IMR-90 (cell line): ENCODE measurements around the gene KRTAP12-1. TPM values are rescaled to one million over a fixed set of nuclear protein-coding genes. Genes with fewer than 3 reads are reported as not detected.

Source experiments
- ATAC-seq: fragments of 200-7000 bp; cut with Tn5 transposase; 2 replicates; pipeline ENCODE4 v1.9.1; 2020; ENCODE audit warnings: low read depth, mild to moderate bottlenecking, moderate library complexity
- BruUV-seq: library from RNA; stranded (reverse); fragments of 400-500 nt; replicated peaks from 2 replicates; lab custom pipeline; 2021; lab: Mats Ljungman, UMichigan
- CTCF ChIA-PET: fragments of 300-600 bp; formaldehyde crosslinking; extraction: SDS; loops from one replicate; lab custom pipeline; 2021; ENCODE audit warnings: antibody characterized with exemption; lab: Yijun Ruan, JAX
- POLR2A ChIA-PET: fragments of 300-600 bp; sonication (Branson Sonifier 250); formaldehyde crosslinking; loops from one replicate; lab custom pipeline; 2022; ENCODE audit warnings: antibody characterized with exemption; ENCODE audit not compliant: unreplicated experiment; lab: Charles Lee
- DNase-seq: peaks from one replicate; pipeline ENCODE4 v3.0.0; 2013
- H2AFZ ChIP-seq: replicated peaks from 2 replicates; pipeline ENCODE3; 2013; ENCODE audit warnings: low read length, mild to moderate bottlenecking; ENCODE audit not compliant: poor library complexity
- H2AK5ac ChIP-seq: 2 replicates; pipeline ENCODE4 v1.6.1; 2013; ENCODE audit warnings: low read depth, low read length, inconsistent platforms
- H2AK9ac ChIP-seq: replicated peaks from 2 replicates; pipeline ENCODE3; 2013; ENCODE audit warnings: mild to moderate bottlenecking, low read depth, low read length, moderate library complexity; ENCODE audit not compliant: poor library complexity
- H2BK120ac ChIP-seq: 2 replicates; pipeline ENCODE4 v1.6.1; 2013; ENCODE audit warnings: low read depth, low read length, inconsistent platforms
- H2BK15ac ChIP-seq: 3 replicates; pipeline ENCODE4 v1.6.1; 2013; ENCODE audit warnings: low read depth, low read length, inconsistent platforms
- H2BK20ac ChIP-seq: 2 replicates; pipeline ENCODE4 v1.6.1; 2013; ENCODE audit warnings: low read depth, mild to moderate bottlenecking, inconsistent platforms, low read length, moderate library complexity
- H2BK5ac ChIP-seq: 2 replicates; pipeline ENCODE4 v1.6.1; 2013; ENCODE audit warnings: mild to moderate bottlenecking, low read depth, low read length, inconsistent platforms; ENCODE audit not compliant: poor library complexity, severe bottlenecking
- H3K14ac ChIP-seq: replicated peaks from 2 replicates; pipeline ENCODE4 v1.6.1; 2013; ENCODE audit warnings: low read depth, low read length, inconsistent platforms
- H3K18ac ChIP-seq: 2 replicates; pipeline ENCODE4 v1.6.1; 2013; ENCODE audit warnings: low read depth, low read length, control low read depth
- H3K23ac ChIP-seq: 2 replicates; pipeline ENCODE4 v1.6.1; 2013; ENCODE audit warnings: low read depth, low read length, inconsistent platforms
- H3K27ac ChIP-seq: 2 replicates; pipeline ENCODE4 v1.5.1; 2013; ENCODE audit warnings: mild to moderate bottlenecking, control low read depth, low read length; ENCODE audit not compliant: insufficient read depth
- H3K27me3 ChIP-seq: 2 replicates; pipeline ENCODE4 v1.6.1; 2013; ENCODE audit warnings: low read length; ENCODE audit not compliant: control insufficient read depth, insufficient read depth
- H3K36me3 ChIP-seq: 2 replicates; pipeline ENCODE4 v1.6.1; 2013; ENCODE audit warnings: low read length, mixed read lengths; ENCODE audit not compliant: control insufficient read depth, insufficient read depth
- H3K4ac ChIP-seq: 2 replicates; pipeline ENCODE4 v1.6.1; 2013; ENCODE audit warnings: low read depth, low read length, inconsistent platforms
- H3K4me1 ChIP-seq: 2 replicates; pipeline ENCODE4 v1.6.1; 2013; ENCODE audit warnings: low read length, mixed read lengths; ENCODE audit not compliant: control insufficient read depth, insufficient read depth
- H3K4me2 ChIP-seq: 2 replicates; pipeline ENCODE4 v1.6.1; 2013; ENCODE audit warnings: low read depth, mild to moderate bottlenecking, control low read depth, low read length, moderate library complexity
- H3K4me3 ChIP-seq: 2 replicates; pipeline ENCODE4 v1.5.1; 2013; ENCODE audit warnings: low read depth, mild to moderate bottlenecking, control low read depth, low read length, moderate library complexity; ENCODE audit not compliant: insufficient read depth
- H3K56ac ChIP-seq: 2 replicates; pipeline ENCODE4 v1.6.1; 2013; ENCODE audit warnings: low read length, inconsistent platforms; ENCODE audit not compliant: insufficient read depth; ENCODE audit errors: extremely low read depth
- H3K79me1 ChIP-seq, 2 experiments: 2 replicates each; pipeline ENCODE4 v1.6.1; 2013; ENCODE audit warnings: low read length in 2 of 2, inconsistent platforms in 1 of 2, low read depth in 1 of 2
- H3K9ac ChIP-seq: 2 replicates; pipeline ENCODE4 v1.6.1; 2013; ENCODE audit warnings: low read depth, low read length, control low read depth
- H3K9me1 ChIP-seq: 2 replicates; pipeline ENCODE4 v1.6.1; 2013; ENCODE audit warnings: low read length, inconsistent platforms; ENCODE audit not compliant: insufficient read depth
- H3K9me3 ChIP-seq: 2 replicates; pipeline ENCODE4 v1.6.1; 2013; ENCODE audit warnings: low read length; ENCODE audit not compliant: control insufficient read depth, insufficient read depth
- H4K20me1 ChIP-seq: 2 replicates; pipeline ENCODE4 v1.6.1; 2013; ENCODE audit warnings: low read length, inconsistent platforms; ENCODE audit not compliant: insufficient read depth
- H4K5ac ChIP-seq: 2 replicates; pipeline ENCODE4 v1.6.1; 2013; ENCODE audit warnings: mild to moderate bottlenecking, low read depth, low read length, control low read depth
- H4K8ac ChIP-seq, 2 experiments: 2 replicates each; pipeline ENCODE4 v1.6.1; 2013; ENCODE audit warnings: low read depth in 2 of 2, low read length in 2 of 2, control low read depth in 1 of 2, inconsistent platforms in 1 of 2
- H4K91ac ChIP-seq: 2 replicates; pipeline ENCODE4 v1.6.1; 2013; ENCODE audit warnings: low read depth, low read length, inconsistent platforms; ENCODE audit not compliant: insufficient read depth
- BHLHE40 ChIP-seq: fragments of 150-350 bp; IDR thresholded peaks from 2 replicates; pipeline ENCODE4 v1.6.1; 2016; ENCODE audit warnings: mild to moderate bottlenecking, low read depth, low read length
- CEBPB ChIP-seq: IDR thresholded peaks from 2 replicates; pipeline ENCODE4 v1.6.1; 2012; ENCODE audit warnings: low read depth, low read length, improper control_type of control experiment
- CHD1 ChIP-seq: IDR thresholded peaks from 2 replicates; pipeline ENCODE4 v1.6.1; 2012; ENCODE audit warnings: low read depth, low read length, improper control_type of control experiment
- CTCF ChIP-seq: conservative IDR thresholded peaks from 2 replicates; pipeline ENCODE4 v1.5.1; 2012; ENCODE audit warnings: mild to moderate bottlenecking, low read depth, low read length, improper control_type of control experiment
- FOS ChIP-seq: fragments of 150-350 bp; IDR thresholded peaks from 2 replicates; pipeline ENCODE4 v1.6.1; 2016; ENCODE audit warnings: low read depth, low read length
- MAFK ChIP-seq: IDR thresholded peaks from 2 replicates; pipeline ENCODE4 v1.6.1; 2012; ENCODE audit warnings: low read depth, low read length, improper control_type of control experiment
- MAZ ChIP-seq: IDR thresholded peaks from 2 replicates; pipeline ENCODE4 v1.6.1; 2012; ENCODE audit warnings: low read depth, mild to moderate bottlenecking, low read length, improper control_type of control experiment, moderate library complexity, borderline replicate concordance
- MXI1 ChIP-seq: IDR thresholded peaks from 2 replicates; pipeline ENCODE4 v1.6.1; 2012; ENCODE audit warnings: low read depth, mild to moderate bottlenecking, low read length, moderate library complexity, borderline replicate concordance
- NFE2L2 ChIP-seq: fragments of 150-350 bp; IDR thresholded peaks from 2 replicates; pipeline ENCODE4 v1.6.1; 2016; ENCODE audit warnings: low read depth, mild to moderate bottlenecking, low read length
- POLR2A ChIP-seq: IDR thresholded peaks from 2 replicates; pipeline ENCODE4 v1.6.1; 2012; ENCODE audit warnings: mild to moderate bottlenecking, low read depth, low read length
- RAD21 ChIP-seq: IDR thresholded peaks from 2 replicates; pipeline ENCODE4 v1.6.1; 2012; ENCODE audit warnings: low read length, improper control_type of control experiment
- RCOR1 ChIP-seq: IDR thresholded peaks from 2 replicates; pipeline ENCODE4 v1.6.1; 2012; ENCODE audit warnings: mild to moderate bottlenecking, low read length, improper control_type of control experiment; ENCODE audit not compliant: insufficient replicate concordance
- RFX5 ChIP-seq: IDR thresholded peaks from 2 replicates; pipeline ENCODE4 v1.8.0; 2012; ENCODE audit warnings: low read depth, mild to moderate bottlenecking, low read length, moderate library complexity
- SMC3 ChIP-seq: fragments of 150-350 bp; IDR thresholded peaks from 2 replicates; pipeline ENCODE4 v1.6.1; 2016; ENCODE audit warnings: low read depth, mild to moderate bottlenecking, antibody characterized with exemption, low read length, moderate library complexity
- WGBS, 2 experiments: methylation state at CpG; one replicate each; pipeline versions ENCODE4 v1.1.5 to v1.1.7; 2013; ENCODE audit warnings: missing lambda C conversion rate in 2 of 2; ENCODE audit not compliant: insufficient read length in 1 of 2; ENCODE audit errors: extremely low coverage in 2 of 2; 5-methylcytosine and 5-hydroxymethylcytosine counted together
- dilution Hi-C: fragments of 300-500 bp; cut with HindIII; formaldehyde crosslinking; loops from one replicate; pipeline ENCODE4 v1.14.3; 2018; ENCODE audit warnings: low sequenced_read_pairs; ENCODE audit not compliant: unreplicated experiment
- in situ Hi-C: fragments of 300-500 bp; cut with MboI; formaldehyde crosslinking; loops from 3 replicates; pipeline ENCODE4 v1.14.3; 2019; ENCODE audit warnings: low sequenced_read_pairs, inconsistent platforms, mixed read lengths
- intact Hi-C: fragments of 100-400 bp; cut with micrococcal nuclease; formaldehyde crosslinking; loops from 2 replicates; pipeline ENCODE4 v1.10.0; 2022
- polyA plus RNA-seq, 3 experiments: library from polyadenylated mRNA; depleted of rRNA; stranded (reverse); fragments of >200 nt; gene quantifications; 2 replicates each; pipeline ENCODE4 v1.2.3, GENCODE V29; 2012; ENCODE audit warnings: low replicate concordance in 1 of 3
- total RNA-seq: library from RNA; depleted of rRNA; stranded (reverse); fragments of >200 nt; gene quantifications from 2 replicates; pipeline ENCODE4 v1.2.3, GENCODE V29; 2012
- TF ChIP-seq, protein P1 (sequence below): fragments of 150-350 bp; IDR thresholded peaks from 2 replicates; pipeline ENCODE4 v1.6.1; 2016; ENCODE audit warnings: low read depth, mild to moderate bottlenecking, low read length, moderate library complexity, borderline replicate concordance
- TF ChIP-seq, protein P2 (sequence below): fragments of 150-350 bp; IDR thresholded peaks from 2 replicates; pipeline ENCODE4 v1.6.1; 2017; ENCODE audit warnings: mild to moderate bottlenecking, antibody characterized with exemption, low read length, low read depth

Gene KRTAP12-1
- total and polyA plus RNA-seq, 2 of the 4 experiments (the other 2 are of a cell fraction), result not detected

DNA sequence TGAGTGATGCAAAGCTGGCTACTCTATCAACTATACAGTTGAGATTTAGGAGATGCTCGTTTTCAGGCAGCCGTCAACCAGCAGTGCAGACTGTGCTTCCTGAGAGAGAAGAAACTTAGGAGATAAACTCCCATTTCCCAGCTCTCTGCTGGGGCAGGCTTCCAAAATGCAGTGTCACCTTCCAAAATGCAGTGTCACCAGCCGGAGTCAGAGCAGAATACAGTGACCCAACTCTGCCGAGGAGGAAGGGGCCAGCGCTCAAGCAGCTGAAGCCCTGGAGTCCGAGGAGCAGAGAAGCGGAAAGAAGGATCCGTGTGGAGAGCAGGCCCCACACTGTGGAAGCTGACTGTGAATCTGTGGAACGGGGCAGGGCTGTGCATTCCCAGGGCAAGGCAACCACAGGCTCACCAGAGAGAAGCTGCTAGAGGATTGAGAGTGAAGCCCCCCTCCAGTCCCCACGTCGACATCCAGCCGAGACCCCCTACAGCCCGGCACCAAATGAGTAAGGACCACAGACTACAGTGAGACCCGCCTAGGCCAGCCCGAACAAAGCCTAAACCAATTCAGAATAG lies 703 bp upstream of the KRTAP12-1 start:
- dilution Hi-C loops, result no loop called here
- no peaks in the 10 kb centered on the region for H3K36me3 ChIP-seq
- no peak overlapping the region for H3K4ac ChIP-seq
- H3K14ac ChIP-seq, result no peak overlapping the region
- 20% methylated on average over 1 of the region's 15 CpGs; no CpG with 5 or more reads in 1 of the 2 experiments for WGBS, 2 experiments
- H3K9me1 ChIP-seq, result no peaks in the 10 kb centered on the region
- no peak for TF ChIP-seq MXI1
- TF ChIP-seq MAZ, result no peak
- TF ChIP-seq CHD1, result no peak
- no peak for TF ChIP-seq CTCF
- TF ChIP-seq NFE2L2, result no peak
- TF ChIP-seq POLR2A, result no peak
- TF ChIP-seq, protein P1, sequence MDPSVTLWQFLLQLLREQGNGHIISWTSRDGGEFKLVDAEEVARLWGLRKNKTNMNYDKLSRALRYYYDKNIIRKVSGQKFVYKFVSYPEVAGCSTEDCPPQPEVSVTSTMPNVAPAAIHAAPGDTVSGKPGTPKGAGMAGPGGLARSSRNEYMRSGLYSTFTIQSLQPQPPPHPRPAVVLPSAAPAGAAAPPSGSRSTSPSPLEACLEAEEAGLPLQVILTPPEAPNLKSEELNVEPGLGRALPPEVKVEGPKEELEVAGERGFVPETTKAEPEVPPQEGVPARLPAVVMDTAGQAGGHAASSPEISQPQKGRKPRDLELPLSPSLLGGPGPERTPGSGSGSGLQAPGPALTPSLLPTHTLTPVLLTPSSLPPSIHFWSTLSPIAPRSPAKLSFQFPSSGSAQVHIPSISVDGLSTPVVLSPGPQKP, result no peak
- no peak for TF ChIP-seq FOS
- TF ChIP-seq CEBPB, result no peak
- no peak for TF ChIP-seq BHLHE40
- no peak for TF ChIP-seq RFX5
- TF ChIP-seq RAD21, result no peak
- no peak for TF ChIP-seq RCOR1
- no peak for TF ChIP-seq SMC3
- TF ChIP-seq MAFK, result no peak
- TF ChIP-seq, protein P2, sequence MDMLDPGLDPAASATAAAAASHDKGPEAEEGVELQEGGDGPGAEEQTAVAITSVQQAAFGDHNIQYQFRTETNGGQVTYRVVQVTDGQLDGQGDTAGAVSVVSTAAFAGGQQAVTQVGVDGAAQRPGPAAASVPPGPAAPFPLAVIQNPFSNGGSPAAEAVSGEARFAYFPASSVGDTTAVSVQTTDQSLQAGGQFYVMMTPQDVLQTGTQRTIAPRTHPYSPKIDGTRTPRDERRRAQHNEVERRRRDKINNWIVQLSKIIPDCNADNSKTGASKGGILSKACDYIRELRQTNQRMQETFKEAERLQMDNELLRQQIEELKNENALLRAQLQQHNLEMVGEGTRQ, result no peak
- H3K27ac ChIP-seq, result no peak overlapping the region
- ChIA-PET POLR2A (no interaction called here), CTCF (no interaction called here)
- no peak overlapping the region for H3K56ac ChIP-seq
- no peaks in the 10 kb centered on the region for H3K4me1 ChIP-seq
- intact Hi-C loops, result no loop called here
- no peak overlapping the region for H2AK9ac ChIP-seq
- H3K18ac ChIP-seq, result no peak overlapping the region
- H2BK20ac ChIP-seq, result no peak overlapping the region
- no peak overlapping the region for H3K9ac ChIP-seq
- H3K79me1 ChIP-seq, result no peaks in the 10 kb centered on the region
- no peaks in the 10 kb centered on the region for H4K20me1 ChIP-seq
- H3K4me3 ChIP-seq, result no peak overlapping the region
- no peak overlapping the region for H3K23ac ChIP-seq
- no peak overlapping the region for H2BK15ac ChIP-seq
- H3K9me3 ChIP-seq, result no peaks in the 10 kb centered on the region
- no peak overlapping the region for H2AK5ac ChIP-seq
- no peak for ATAC-seq
- H2AFZ ChIP-seq, result no peak overlapping the region
- no TSS peak for BruUV-seq
- H3K4me2 ChIP-seq, result no peak overlapping the region
- no peak overlapping the region for H2BK120ac ChIP-seq
- H4K8ac ChIP-seq, result no peak overlapping the region
- peaks cover 34% of the 10 kb centered on the region for H3K27me3 ChIP-seq
- no peak overlapping the region for H2BK5ac ChIP-seq
- no peak for DNase-seq
- in situ Hi-C loops, result no loop called here
- no peak overlapping the region for H4K91ac ChIP-seq
- no peak overlapping the region for H4K5ac ChIP-seq
